Measurements from ENCODE around the gene ZNF136.
A peak's percentile ranks its signal among the peaks of the same experiment; 100 is the strongest.

The ZNF136 gene

GRCh38 chr19:12187625-12188024 lies 24.7 kb downstream of the ZNF136 start:
- no peaks in the 10 kb centered on the region for H3K4me1 ChIP-seq (ENCODE audit: control extremely low read depth in 1 of 4, control insufficient read depth in 4 of 4, insufficient read depth in 4 of 4, low read length in 3 of 4)
- no peak overlapping the region for H3K27ac ChIP-seq (ENCODE audit: insufficient read depth in 1 of 2, low read depth in 1 of 2, low read length in 2 of 2, poor library complexity in 1 of 2, severe bottlenecking in 2 of 2)
- no peak overlapping the region for H3K4me3 ChIP-seq (ENCODE audit: control insufficient read depth in 1 of 7, extremely low read depth in 1 of 7, insufficient read depth in 4 of 7, low read depth in 2 of 7, low read length in 6 of 7)
- peaks cover 22 to 85% (median 57%) of the 10 kb centered on the region in 5 experiments for H3K9me3 ChIP-seq (ENCODE audit: control extremely low read depth in 1 of 5, control insufficient read depth in 4 of 5, insufficient read depth in 2 of 5, low read depth in 1 of 5, low read length in 4 of 5)
- ChIA-PET CTCF (interaction anchor here (0.6 to 0.9 kb wide), 2 partner anchors 12 to 134 kb away, joined by 3 to 4 read pairs; no protein-coding TSS in a partner anchor), POLR2A (no interaction called here)
- no peaks in the 10 kb centered on the region for H3K27me3 ChIP-seq (replicated peaks in 2 of 5; ENCODE audit: control insufficient read depth in 4 of 5, insufficient read depth in 5 of 5, low read length in 4 of 5)
- WGBS (ENCODE audit: insufficient coverage) = 98% methylated on average over 5 of the region's 6 CpGs
- peaks cover 43 to 87% (median 59%) of the 10 kb centered on the region in 4 experiments for H3K36me3 ChIP-seq (ENCODE audit: control insufficient read depth in 4 of 4, insufficient read depth in 4 of 4, low read length in 3 of 4)
- no peak for DNase-seq

GRCh38 chr19:12194827-12195731 lies 32.2 kb downstream of the ZNF136 start:
- H3K4me3 ChIP-seq (ENCODE audit: control insufficient read depth in 1 of 7, extremely low read depth in 1 of 7, insufficient read depth in 4 of 7, low read depth in 2 of 7, low read length in 6 of 7) = peak overlapping the region; percentile 48 to 83 (median 76)
- H3K27me3 ChIP-seq (replicated peaks in 2 of 5; ENCODE audit: control insufficient read depth in 4 of 5, insufficient read depth in 5 of 5, low read length in 4 of 5) = no peaks in the 10 kb centered on the region
- POLR2A ChIA-PET = no interaction called here
- CTCF ChIA-PET = interaction anchor here (0.6 to 1.0 kb wide), 3 partner anchors 171 to 301 kb away, joined by 3 read pairs; partner anchors contain the start of gene ZNF442
- H3K27ac ChIP-seq (ENCODE audit: insufficient read depth in 1 of 2, low read depth in 1 of 2, low read length in 2 of 2, poor library complexity in 1 of 2, severe bottlenecking in 2 of 2) = peak overlapping the region in 1 of 2 experiments; percentile 58
- H3K36me3 ChIP-seq (ENCODE audit: control insufficient read depth in 4 of 4, insufficient read depth in 4 of 4, low read length in 3 of 4) = peaks cover 4 to 24% (median 17%) of the 10 kb centered on the region in 4 experiments
- 3% methylated on average over 50 of the region's 62 CpGs for WGBS (ENCODE audit: insufficient coverage)
- peaks cover 0 to 21% (median 12%) of the 10 kb centered on the region in 4 experiments for H3K4me1 ChIP-seq (ENCODE audit: control extremely low read depth in 1 of 4, control insufficient read depth in 4 of 4, insufficient read depth in 4 of 4, low read length in 3 of 4)
- peaks cover 0 to 65% (median 7%) of the 10 kb centered on the region in 5 experiments for H3K9me3 ChIP-seq (ENCODE audit: control extremely low read depth in 1 of 5, control insufficient read depth in 4 of 5, insufficient read depth in 2 of 5, low read depth in 1 of 5, low read length in 4 of 5)
- peak; percentile 88 to 96 (median 95) for DNase-seq

DNA sequence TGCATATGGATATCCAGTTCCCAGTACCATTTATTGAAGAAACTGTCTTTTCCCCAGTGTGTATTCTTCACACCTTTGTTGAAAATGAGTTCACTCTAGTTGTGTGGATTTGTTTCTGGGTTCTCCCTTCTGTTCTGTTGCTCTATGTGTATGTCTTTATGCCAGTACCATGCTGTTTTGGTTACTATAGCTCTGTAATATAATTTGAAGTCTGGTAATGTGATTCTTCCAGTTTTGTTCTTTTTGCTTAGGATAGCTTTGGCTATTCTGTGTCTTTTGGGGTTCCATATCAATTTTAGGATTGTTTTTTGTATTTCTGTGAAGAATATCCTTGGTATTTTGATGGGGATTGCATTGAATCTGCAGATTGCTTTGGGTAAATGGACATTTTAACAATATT lies 35.2 kb downstream of the ZNF136 start:
- H3K9me3 ChIP-seq (ENCODE audit: control extremely low read depth in 1 of 5, control insufficient read depth in 4 of 5, insufficient read depth in 2 of 5, low read depth in 1 of 5, low read length in 4 of 5) = peaks cover 0 to 49% (median 2%) of the 10 kb centered on the region in 5 experiments
- peaks cover 0 to 5% (median under 1%) of the 10 kb centered on the region in 4 experiments for H3K36me3 ChIP-seq (ENCODE audit: control insufficient read depth in 4 of 4, insufficient read depth in 4 of 4, low read length in 3 of 4)
- CTCF ChIA-PET = interaction anchor here (1.5 kb wide), 1 partner anchor 167 kb away, joined by 3 read pairs; the partner anchor contains the start of gene ZNF442
- no peak overlapping the region for H3K4me3 ChIP-seq (ENCODE audit: control insufficient read depth in 1 of 7, extremely low read depth in 1 of 7, insufficient read depth in 4 of 7, low read depth in 2 of 7, low read length in 6 of 7)
- DNase-seq = no peak
- H3K27me3 ChIP-seq (replicated peaks in 2 of 5; ENCODE audit: control insufficient read depth in 4 of 5, insufficient read depth in 5 of 5, low read length in 4 of 5) = no peaks in the 10 kb centered on the region
- POLR2A ChIA-PET = no interaction called here
- H3K4me1 ChIP-seq (ENCODE audit: control extremely low read depth in 1 of 4, control insufficient read depth in 4 of 4, insufficient read depth in 4 of 4, low read length in 3 of 4) = peaks cover 0 to 39% (median 20%) of the 10 kb centered on the region in 4 experiments
- no peak overlapping the region for H3K27ac ChIP-seq (ENCODE audit: insufficient read depth in 1 of 2, low read depth in 1 of 2, low read length in 2 of 2, poor library complexity in 1 of 2, severe bottlenecking in 2 of 2)

DNA sequence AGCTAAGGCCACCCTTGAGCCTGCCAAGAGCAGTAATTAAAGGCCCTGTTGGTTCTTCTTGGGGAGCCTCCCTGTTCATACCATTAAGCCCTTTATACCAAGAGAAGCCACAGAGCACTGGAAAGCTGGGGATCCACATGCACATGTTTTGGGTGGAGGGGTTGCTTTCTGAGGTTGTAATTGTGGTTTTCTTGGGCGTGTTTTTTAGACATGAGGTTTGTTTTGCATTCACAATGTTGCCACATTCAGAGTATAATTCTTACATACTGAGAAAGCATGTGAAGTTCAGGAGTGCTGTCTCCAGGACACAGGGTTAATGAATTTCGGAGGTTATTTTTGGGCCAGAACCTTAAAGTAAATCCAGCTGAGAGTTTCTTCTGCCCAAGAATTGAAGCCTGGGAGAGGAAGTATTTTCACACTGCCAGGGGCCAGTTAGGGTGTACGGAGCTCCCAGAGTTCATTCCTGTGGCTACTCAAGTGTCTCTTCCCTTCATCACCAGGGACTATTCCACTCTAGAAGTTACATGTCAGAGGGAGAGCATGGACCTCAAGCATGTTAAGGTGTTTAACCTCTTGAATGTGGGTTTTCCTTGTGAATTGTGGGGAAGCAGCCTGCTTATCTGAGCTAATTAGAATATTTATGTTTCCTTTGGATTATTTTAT lies 37.0 kb downstream of the ZNF136 start:
- POLR2A ChIA-PET = interaction anchor here (0.6 kb wide), 1 partner anchor 37 kb away, joined by 3 read pairs; the partner anchor contains the start of gene ZNF136
- peaks cover 0 to 40% (median 6%) of the 10 kb centered on the region in 5 experiments for H3K9me3 ChIP-seq (ENCODE audit: control extremely low read depth in 1 of 5, control insufficient read depth in 4 of 5, insufficient read depth in 2 of 5, low read depth in 1 of 5, low read length in 4 of 5)
- CTCF ChIA-PET = no interaction called here
- H3K4me3 ChIP-seq (ENCODE audit: control insufficient read depth in 1 of 7, extremely low read depth in 1 of 7, insufficient read depth in 4 of 7, low read depth in 2 of 7, low read length in 6 of 7) = peak overlapping the region in 5 of 7 experiments; percentile 21 to 66 (median 44)
- H3K27ac ChIP-seq (ENCODE audit: insufficient read depth in 1 of 2, low read depth in 1 of 2, low read length in 2 of 2, poor library complexity in 1 of 2, severe bottlenecking in 2 of 2) = peak overlapping the region; percentile 72 to 87
- no peaks in the 10 kb centered on the region for H3K36me3 ChIP-seq (ENCODE audit: control insufficient read depth in 4 of 4, insufficient read depth in 4 of 4, low read length in 3 of 4)
- H3K4me1 ChIP-seq (ENCODE audit: control extremely low read depth in 1 of 4, control insufficient read depth in 4 of 4, insufficient read depth in 4 of 4, low read length in 3 of 4) = peaks cover 0 to 36% (median 17%) of the 10 kb centered on the region in 4 experiments
- no peaks in the 10 kb centered on the region for H3K27me3 ChIP-seq (replicated peaks in 2 of 5; ENCODE audit: control insufficient read depth in 4 of 5, insufficient read depth in 5 of 5, low read length in 4 of 5)
- peak in 2 of 3 donors; percentile 56 to 57 for DNase-seq
- WGBS (ENCODE audit: insufficient coverage) = 0% methylated on average over 1 of the region's 3 CpGs

GRCh38 chr19:12202250-12202649 lies 39.4 kb downstream of the ZNF136 start:
- H3K27me3 ChIP-seq (replicated peaks in 2 of 5; ENCODE audit: control insufficient read depth in 4 of 5, insufficient read depth in 5 of 5, low read length in 4 of 5) = no peaks in the 10 kb centered on the region
- POLR2A ChIA-PET = no interaction called here
- peaks cover 0 to 27% (median 16%) of the 10 kb centered on the region in 4 experiments for H3K4me1 ChIP-seq (ENCODE audit: control extremely low read depth in 1 of 4, control insufficient read depth in 4 of 4, insufficient read depth in 4 of 4, low read length in 3 of 4)
- H3K36me3 ChIP-seq (ENCODE audit: control insufficient read depth in 4 of 4, insufficient read depth in 4 of 4, low read length in 3 of 4) = peaks cover 0 to 4% (median 1%) of the 10 kb centered on the region in 4 experiments
- WGBS (ENCODE audit: insufficient coverage) = 65% methylated on average over 2 of the region's 4 CpGs
- H3K27ac ChIP-seq (ENCODE audit: insufficient read depth in 1 of 2, low read depth in 1 of 2, low read length in 2 of 2, poor library complexity in 1 of 2, severe bottlenecking in 2 of 2) = no peak overlapping the region
- CTCF ChIA-PET = interaction anchor here (0.8 kb wide), 1 partner anchor 23 kb away, joined by 3 read pairs; no protein-coding TSS in a partner anchor
- peaks cover 0 to 27% (median 16%) of the 10 kb centered on the region in 5 experiments for H3K9me3 ChIP-seq (ENCODE audit: control extremely low read depth in 1 of 5, control insufficient read depth in 4 of 5, insufficient read depth in 2 of 5, low read depth in 1 of 5, low read length in 4 of 5)
- H3K4me3 ChIP-seq (ENCODE audit: control insufficient read depth in 1 of 7, extremely low read depth in 1 of 7, insufficient read depth in 4 of 7, low read depth in 2 of 7, low read length in 6 of 7) = no peak overlapping the region
- DNase-seq = peak; percentile 76 to 85 (median 81)

DNA sequence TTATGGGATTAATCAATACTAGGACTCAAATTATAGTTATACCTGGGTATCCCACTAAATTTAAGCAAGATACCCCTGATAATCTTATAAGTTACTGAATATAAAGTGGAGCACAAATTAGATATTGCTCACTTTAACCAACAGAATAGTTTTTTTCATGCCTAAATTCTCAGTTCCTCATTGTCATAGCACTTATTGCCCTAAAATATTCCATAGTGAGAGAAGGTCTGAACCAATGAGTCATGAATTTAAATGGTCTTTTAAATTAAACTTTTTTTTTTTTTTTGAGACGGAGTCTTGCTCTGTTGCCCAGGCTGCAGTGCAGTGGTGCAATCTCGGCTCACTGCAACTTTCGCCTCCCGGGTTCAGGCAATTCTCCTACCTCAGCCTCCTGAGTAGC lies 42.4 kb downstream of the ZNF136 start:
- no CpG with 5 or more reads among the region's 4 CpGs for WGBS (ENCODE audit: insufficient coverage)
- Histone ChIP-seq H3K36me3 (ENCODE audit: control insufficient read depth in 4 of 4, insufficient read depth in 4 of 4, low read length in 3 of 4) (peaks cover 0 to 26% (median 4%) of the 10 kb centered on the region in 4 experiments), H3K4me1 (ENCODE audit: control extremely low read depth in 1 of 4, control insufficient read depth in 4 of 4, insufficient read depth in 4 of 4, low read length in 3 of 4) (peaks cover 0 to 16% (median 6%) of the 10 kb centered on the region in 4 experiments), H3K4me3 (ENCODE audit: control insufficient read depth in 1 of 7, extremely low read depth in 1 of 7, insufficient read depth in 4 of 7, low read depth in 2 of 7, low read length in 6 of 7) (no peak overlapping the region), H3K9me3 (ENCODE audit: control extremely low read depth in 1 of 5, control insufficient read depth in 4 of 5, insufficient read depth in 2 of 5, low read depth in 1 of 5, low read length in 4 of 5) (peaks cover 14 to 47% (median 25%) of the 10 kb centered on the region in 5 experiments), H3K27me3 (replicated peaks in 2 of 5; ENCODE audit: control insufficient read depth in 4 of 5, insufficient read depth in 5 of 5, low read length in 4 of 5) (no peaks in the 10 kb centered on the region), H3K27ac (ENCODE audit: insufficient read depth in 1 of 2, low read depth in 1 of 2, low read length in 2 of 2, poor library complexity in 1 of 2, severe bottlenecking in 2 of 2) (no peak overlapping the region)
- ChIA-PET POLR2A (no interaction called here), CTCF (interaction anchor here (0.6 kb wide), 1 partner anchor 220 kb away, joined by 3 read pairs; no protein-coding TSS in a partner anchor)
- no peak for DNase-seq

Data from common myeloid progenitor, CD34-positive (primary cell).